ENCODE data around the gene MLF2. TPM values are rescaled to one million over a fixed set of nuclear protein-coding genes. Genes with fewer than 3 reads are reported as not detected.

The MLF2 gene
- total and polyA plus RNA-seq, 9 of the 15 experiments (the other 6 are each of a cell fraction or from before 2014, with no cell fraction given): 11.4 to 190 (median 139) TPM

DNA sequence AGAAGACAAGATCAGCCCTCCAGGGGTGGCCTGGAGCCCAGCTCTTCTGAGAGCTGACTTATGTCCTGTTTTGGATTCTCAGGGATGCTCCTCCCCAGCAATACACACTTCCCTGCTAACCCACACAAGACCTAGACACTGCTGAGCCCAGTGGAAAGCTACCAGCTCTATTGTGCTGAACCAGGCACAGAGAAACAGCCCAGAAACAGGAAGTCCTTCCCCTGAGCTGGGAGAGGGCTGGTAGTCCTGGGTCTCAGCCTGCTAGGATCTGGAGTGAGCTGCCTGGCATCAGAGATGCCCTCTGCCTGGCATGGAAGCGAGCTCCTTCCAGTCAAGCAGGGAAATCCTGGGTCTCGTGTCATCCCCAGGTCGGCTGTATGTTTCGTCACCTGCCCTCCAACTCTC is 18.2 kb upstream of the MLF2 start:
- H3K79me2 ChIP-seq (ENCODE audit: control insufficient read depth, insufficient read depth, low read length): peaks cover 27% of the 10 kb centered on the region
- in situ Hi-C loops (cut with MboI): no loop called here
- no peaks in the 10 kb centered on the region for H3K9me1 ChIP-seq (ENCODE audit: control insufficient read depth, insufficient read depth, low read length)
- 0 out of 4 replicates have a peak overlapping the region, but pooled peaks of 1 of the 2 experiments have one; percentile 58 for H3K9ac ChIP-seq (ENCODE audit: insufficient read depth in 1 of 2, low read depth in 2 of 2, low read length in 2 of 2)
- H3K27me3 ChIP-seq (ENCODE audit: control insufficient read depth in 2 of 2, insufficient read depth in 2 of 2, low read length in 2 of 2): no peaks in the 10 kb centered on the region; a peak in 1 of 5 replicates
- FAIRE-seq (no peak), DNase-seq (ENCODE audit: extremely low read depth in 1 of 4, low spot score in 3 of 4) (no peak), ATAC-seq (no peak)
- no peak overlapping the region for H3K4me2 ChIP-seq (ENCODE audit: insufficient read depth, low read length)
- H3K36me3 ChIP-seq (ENCODE audit: control insufficient read depth, insufficient read depth, low read length): peaks cover 32% of the 10 kb centered on the region; the same call in 2 of the 3 replicates
- H3K4me3 ChIP-seq: no peak overlapping the region
- WGBS (ENCODE audit: insufficient coverage, low coverage, missing lambda C conversion rate): 91% methylated on average over 3 of the region's 4 CpGs
- ChIA-PET CTCF (ENCODE audit: low intra/inter-chr PET ratio) (interaction anchor here (0.7 kb wide), 1 partner anchor 19 kb away, joined by 3 read pairs; no protein-coding TSS in a partner anchor), POLR2A (interaction anchor here (0.8 to 1.3 kb wide), 3 partner anchors 11 to 18 kb away, joined by 3 to 5 read pairs (median 4); partner anchors contain the start of gene MLF2)
- H2AFZ ChIP-seq (ENCODE audit: low read depth, low read length): no peak overlapping the region
- no peaks in the 10 kb centered on the region for H3K9me3 ChIP-seq (replicated peaks; ENCODE audit: control insufficient read depth, insufficient read depth, low read depth, low read length)
- no TSS peak for BruUV-seq (replicated peaks)
- H3K4me1 ChIP-seq (replicated peaks in 1 of 2; ENCODE audit: control insufficient read depth in 2 of 2, insufficient read depth in 2 of 2, low read length in 2 of 2): peaks cover 10 to 35% of the 10 kb centered on the region in 2 experiments; a peak in 4 of 5 replicates
- TF ChIP-seq MYNN (IDR thresholded peaks at IDR 0.05) (peak; percentile 15; the same call in 1 of the 2 replicates), MYNN (CRISPR knock-in tag; IDR thresholded peaks at IDR 0.05) (no peak), EZH2 (IDR thresholded peaks at IDR 0.05; ENCODE audit: borderline replicate concordance, low read depth, low read length) (no peak), SPI1 (IDR thresholded peaks at IDR 0.05; ENCODE audit: borderline replicate concordance, low read depth, low read length) (peak; percentile 64; the same call in 1 of the 2 replicates)
- no peaks in the 10 kb centered on the region for H4K20me1 ChIP-seq (replicated peaks; ENCODE audit: control insufficient read depth, insufficient read depth, low read length)
- no peak overlapping the region; the same call in 2 of the 3 replicates for H3K27ac ChIP-seq (ENCODE audit: extremely low read depth, low read depth, low read length)
- intact Hi-C loops (cut with micrococcal nuclease): no loop called here

DNA sequence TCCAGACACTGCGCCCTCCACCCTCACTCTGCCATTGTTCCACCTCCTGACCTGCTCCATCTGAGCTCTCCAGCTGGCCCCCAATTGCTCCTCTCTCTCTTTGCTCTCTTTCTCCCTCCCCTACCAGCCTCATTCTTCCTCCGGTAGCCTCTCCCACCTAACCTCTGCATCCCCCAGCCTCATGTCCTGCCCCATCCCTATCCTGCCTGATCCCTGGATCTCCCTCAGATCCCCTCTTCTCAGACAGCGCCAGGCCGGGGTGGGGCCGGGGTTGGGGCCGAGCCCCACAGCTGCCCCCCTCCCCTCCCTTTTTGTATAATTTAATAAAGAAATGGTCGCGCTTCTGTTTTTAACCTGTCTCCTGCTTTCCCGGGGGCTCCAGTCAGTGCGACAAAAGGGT is 17.7 kb upstream of the MLF2 start:
- no peaks in the 10 kb centered on the region for H4K20me1 ChIP-seq (replicated peaks; ENCODE audit: control insufficient read depth, insufficient read depth, low read length)
- no peak overlapping the region for H3K4me3 ChIP-seq
- peaks cover 10 to 40% of the 10 kb centered on the region in 2 experiments; a peak in 4 of 5 replicates for H3K4me1 ChIP-seq (replicated peaks in 1 of 2; ENCODE audit: control insufficient read depth in 2 of 2, insufficient read depth in 2 of 2, low read length in 2 of 2)
- no peak for DNase-seq (ENCODE audit: extremely low read depth in 1 of 4, low spot score in 3 of 4)
- no peak for ATAC-seq
- CTCF ChIA-PET (ENCODE audit: low intra/inter-chr PET ratio): interaction anchor here (0.7 kb wide), 1 partner anchor 19 kb away, joined by 3 read pairs; no protein-coding TSS in a partner anchor
- H3K79me2 ChIP-seq (ENCODE audit: control insufficient read depth, insufficient read depth, low read length): peaks cover 27% of the 10 kb centered on the region
- WGBS (ENCODE audit: insufficient coverage, low coverage, missing lambda C conversion rate): 95% methylated on average over 3 of the region's 10 CpGs
- H3K4me2 ChIP-seq (ENCODE audit: insufficient read depth, low read length): no peak overlapping the region
- H3K36me3 ChIP-seq (ENCODE audit: control insufficient read depth, insufficient read depth, low read length): peaks cover 32% of the 10 kb centered on the region; the same call in 2 of the 3 replicates
- BruUV-seq (replicated peaks): no TSS peak
- H3K9ac ChIP-seq (ENCODE audit: insufficient read depth in 1 of 2, low read depth in 2 of 2, low read length in 2 of 2): no peak overlapping the region
- H3K27ac ChIP-seq (ENCODE audit: extremely low read depth, low read depth, low read length): no peak overlapping the region
- TF ChIP-seq, protein P1, sequence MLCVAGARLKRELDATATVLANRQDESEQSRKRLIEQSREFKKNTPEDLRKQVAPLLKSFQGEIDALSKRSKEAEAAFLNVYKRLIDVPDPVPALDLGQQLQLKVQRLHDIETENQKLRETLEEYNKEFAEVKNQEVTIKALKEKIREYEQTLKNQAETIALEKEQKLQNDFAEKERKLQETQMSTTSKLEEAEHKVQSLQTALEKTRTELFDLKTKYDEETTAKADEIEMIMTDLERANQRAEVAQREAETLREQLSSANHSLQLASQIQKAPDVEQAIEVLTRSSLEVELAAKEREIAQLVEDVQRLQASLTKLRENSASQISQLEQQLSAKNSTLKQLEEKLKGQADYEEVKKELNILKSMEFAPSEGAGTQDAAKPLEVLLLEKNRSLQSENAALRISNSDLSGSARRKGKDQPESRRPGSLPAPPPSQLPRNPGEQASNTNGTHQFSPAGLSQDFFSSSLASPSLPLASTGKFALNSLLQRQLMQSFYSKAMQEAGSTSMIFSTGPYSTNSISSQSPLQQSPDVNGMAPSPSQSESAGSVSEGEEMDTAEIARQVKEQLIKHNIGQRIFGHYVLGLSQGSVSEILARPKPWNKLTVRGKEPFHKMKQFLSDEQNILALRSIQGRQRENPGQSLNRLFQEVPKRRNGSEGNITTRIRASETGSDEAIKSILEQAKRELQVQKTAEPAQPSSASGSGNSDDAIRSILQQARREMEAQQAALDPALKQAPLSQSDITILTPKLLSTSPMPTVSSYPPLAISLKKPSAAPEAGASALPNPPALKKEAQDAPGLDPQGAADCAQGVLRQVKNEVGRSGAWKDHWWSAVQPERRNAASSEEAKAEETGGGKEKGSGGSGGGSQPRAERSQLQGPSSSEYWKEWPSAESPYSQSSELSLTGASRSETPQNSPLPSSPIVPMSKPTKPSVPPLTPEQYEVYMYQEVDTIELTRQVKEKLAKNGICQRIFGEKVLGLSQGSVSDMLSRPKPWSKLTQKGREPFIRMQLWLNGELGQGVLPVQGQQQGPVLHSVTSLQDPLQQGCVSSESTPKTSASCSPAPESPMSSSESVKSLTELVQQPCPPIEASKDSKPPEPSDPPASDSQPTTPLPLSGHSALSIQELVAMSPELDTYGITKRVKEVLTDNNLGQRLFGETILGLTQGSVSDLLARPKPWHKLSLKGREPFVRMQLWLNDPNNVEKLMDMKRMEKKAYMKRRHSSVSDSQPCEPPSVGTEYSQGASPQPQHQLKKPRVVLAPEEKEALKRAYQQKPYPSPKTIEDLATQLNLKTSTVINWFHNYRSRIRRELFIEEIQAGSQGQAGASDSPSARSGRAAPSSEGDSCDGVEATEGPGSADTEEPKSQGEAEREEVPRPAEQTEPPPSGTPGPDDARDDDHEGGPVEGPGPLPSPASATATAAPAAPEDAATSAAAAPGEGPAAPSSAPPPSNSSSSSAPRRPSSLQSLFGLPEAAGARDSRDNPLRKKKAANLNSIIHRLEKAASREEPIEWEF (CRISPR knock-in tag; IDR thresholded peaks at IDR 0.05): no peak
- TF ChIP-seq, protein P2, sequence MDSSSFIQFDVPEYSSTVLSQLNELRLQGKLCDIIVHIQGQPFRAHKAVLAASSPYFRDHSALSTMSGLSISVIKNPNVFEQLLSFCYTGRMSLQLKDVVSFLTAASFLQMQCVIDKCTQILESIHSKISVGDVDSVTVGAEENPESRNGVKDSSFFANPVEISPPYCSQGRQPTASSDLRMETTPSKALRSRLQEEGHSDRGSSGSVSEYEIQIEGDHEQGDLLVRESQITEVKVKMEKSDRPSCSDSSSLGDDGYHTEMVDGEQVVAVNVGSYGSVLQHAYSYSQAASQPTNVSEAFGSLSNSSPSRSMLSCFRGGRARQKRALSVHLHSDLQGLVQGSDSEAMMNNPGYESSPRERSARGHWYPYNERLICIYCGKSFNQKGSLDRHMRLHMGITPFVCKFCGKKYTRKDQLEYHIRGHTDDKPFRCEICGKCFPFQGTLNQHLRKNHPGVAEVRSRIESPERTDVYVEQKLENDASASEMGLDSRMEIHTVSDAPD (CRISPR knock-in tag; IDR thresholded peaks at IDR 0.05): no peak
- TF ChIP-seq CCAR2 (IDR thresholded peaks at IDR 0.05; ENCODE audit: low read depth, low read length): no peak
- TF ChIP-seq ZNF140 (CRISPR knock-in tag; IDR thresholded peaks at IDR 0.05): no peak
- no peaks in the 10 kb centered on the region; a peak in 1 of 5 replicates for H3K27me3 ChIP-seq (ENCODE audit: control insufficient read depth in 2 of 2, insufficient read depth in 2 of 2, low read length in 2 of 2)
- no peaks in the 10 kb centered on the region for H3K9me1 ChIP-seq (ENCODE audit: control insufficient read depth, insufficient read depth, low read length)
- intact Hi-C loops (cut with micrococcal nuclease) (no loop called here), in situ Hi-C loops (cut with MboI) (no loop called here)
- no peaks in the 10 kb centered on the region for H3K9me3 ChIP-seq (replicated peaks; ENCODE audit: control insufficient read depth, insufficient read depth, low read depth, low read length)
- FAIRE-seq: no peak
- POLR2A ChIA-PET: interaction anchor here (0.6 to 0.9 kb wide), 3 partner anchors 11 to 78 kb away, joined by 3 to 4 read pairs (median 3); partner anchors contain the start of gene MLF2
- H2AFZ ChIP-seq (ENCODE audit: low read depth, low read length): no peak overlapping the region

All from K562 (cell line).